Measurements from ENCODE around the gene RAB40A.
"Not testable (repeated sequence)": the region's sequence is repeated elsewhere in the genome, so short reads cannot be mapped to it uniquely, and the experiment has no call there.

Gene RAB40A

DNA sequence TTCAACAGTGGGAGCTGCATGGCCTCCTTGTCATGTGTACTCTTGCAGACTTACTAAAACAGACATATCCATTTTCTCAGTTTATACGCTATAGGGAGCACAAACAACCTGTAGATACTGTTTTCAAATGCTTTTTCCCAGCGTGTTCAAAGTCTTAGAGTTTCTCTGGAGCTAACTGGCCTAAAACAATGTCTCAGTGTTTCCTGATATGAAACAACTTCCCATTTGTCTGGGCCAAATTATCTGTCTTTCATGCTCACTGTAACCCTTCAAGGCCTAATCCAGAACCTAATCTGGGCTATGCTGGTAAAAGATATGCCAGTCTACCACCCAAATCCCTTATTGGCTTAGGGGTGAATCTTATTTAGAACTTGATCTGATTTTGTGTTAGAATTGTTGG lies 38.8 kb downstream of the RAB40A start:
- no peak overlapping the region for H3K27ac ChIP-seq
- H3K27me3 ChIP-seq = no peaks in the 10 kb centered on the region
- no peaks in the 10 kb centered on the region for H3K9me3 ChIP-seq
- TF ChIP-seq CTCF (IDR thresholded peaks at IDR 0.05) = no peak
- H3K4me3 ChIP-seq (ENCODE audit: low read depth in 1 of 2, low read length in 1 of 2) = no peak overlapping the region
- no peaks in the 10 kb centered on the region for H3K4me1 ChIP-seq (ENCODE audit: control insufficient read depth in 1 of 2, insufficient read depth in 1 of 2, low read depth in 1 of 2, low read length in 1 of 2)
- no peaks in the 10 kb centered on the region for H3K36me3 ChIP-seq

GRCh38 chrX:103477496-103477895 lies 41.8 kb downstream of the RAB40A start:
- Histone ChIP-seq H3K36me3 (no peaks in the 10 kb centered on the region), H3K4me3 (ENCODE audit: low read depth in 1 of 2, low read length in 1 of 2) (no peak overlapping the region), H3K9me3 (no peaks in the 10 kb centered on the region), H3K27ac (no peak overlapping the region), H3K27me3 (no peaks in the 10 kb centered on the region), H3K4me1 (ENCODE audit: control insufficient read depth in 1 of 2, insufficient read depth in 1 of 2, low read depth in 1 of 2, low read length in 1 of 2) (no peaks in the 10 kb centered on the region)
- TF ChIP-seq CTCF (IDR thresholded peaks at IDR 0.05) = no peak

DNA sequence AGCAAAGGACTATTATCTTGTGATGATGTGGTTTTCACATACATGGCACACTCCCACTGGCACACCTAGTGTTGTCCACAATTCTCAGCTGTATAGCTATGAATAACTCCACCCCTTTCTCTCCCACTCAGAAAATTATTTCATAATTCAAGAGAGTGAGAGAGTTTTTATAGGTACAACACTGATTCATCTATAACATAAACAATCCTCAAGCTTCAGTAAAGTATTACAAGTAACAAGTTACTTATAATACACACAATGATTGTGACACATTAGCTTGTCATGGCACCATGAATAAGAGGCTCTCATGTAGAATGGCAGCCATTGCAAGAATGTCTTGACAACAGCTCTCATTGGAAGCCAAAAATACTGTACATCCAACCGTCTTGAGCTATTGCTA lies 43.9 kb downstream of the RAB40A start:
- Histone ChIP-seq H3K36me3 (no peaks in the 10 kb centered on the region), H3K27me3 (no peaks in the 10 kb centered on the region), H3K4me1 (ENCODE audit: control insufficient read depth in 1 of 2, insufficient read depth in 1 of 2, low read depth in 1 of 2, low read length in 1 of 2) (no peaks in the 10 kb centered on the region), H3K9me3 (no peaks in the 10 kb centered on the region), H3K27ac (no peak overlapping the region), H3K4me3 (ENCODE audit: low read depth in 1 of 2, low read length in 1 of 2) (no peak overlapping the region)
- TF ChIP-seq CTCF (IDR thresholded peaks at IDR 0.05) = no peak

GRCh38 chrX:103469977-103470376 lies 49.3 kb downstream of the RAB40A start:
- H3K4me1 ChIP-seq (ENCODE audit: control insufficient read depth in 1 of 2, insufficient read depth in 1 of 2, low read depth in 1 of 2, low read length in 1 of 2); H3K4me3 ChIP-seq (ENCODE audit: low read depth in 1 of 2, low read length in 1 of 2); H3K27ac ChIP-seq; H3K9me3 ChIP-seq; H3K36me3 ChIP-seq; H3K27me3 ChIP-seq: not testable (repeated sequence)

DNA sequence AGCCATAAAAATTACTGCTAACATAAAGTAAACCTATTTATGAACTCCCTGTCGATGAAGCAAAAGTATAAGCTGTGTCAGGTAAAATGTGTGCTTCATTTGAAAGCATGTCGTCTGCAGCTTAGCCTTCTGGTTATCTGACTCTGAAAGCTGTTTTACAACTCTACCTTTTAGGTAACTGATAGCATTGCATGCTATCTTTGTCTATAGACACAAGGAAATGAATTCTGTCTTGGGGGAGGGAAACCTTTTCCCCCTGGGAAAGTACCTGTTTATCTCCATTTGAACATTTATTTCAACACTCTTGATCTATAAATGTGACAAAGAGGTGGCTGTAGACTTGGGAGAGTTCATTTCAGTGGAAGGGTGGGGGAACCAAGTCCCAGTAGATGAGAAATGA lies 51.4 kb downstream of the RAB40A start:
- no peaks in the 10 kb centered on the region for H3K4me1 ChIP-seq (ENCODE audit: control insufficient read depth in 1 of 2, insufficient read depth in 1 of 2, low read depth in 1 of 2, low read length in 1 of 2)
- no peak overlapping the region for H3K27ac ChIP-seq
- H3K27me3 ChIP-seq = no peaks in the 10 kb centered on the region
- no peak overlapping the region for H3K4me3 ChIP-seq (ENCODE audit: low read depth in 1 of 2, low read length in 1 of 2)
- H3K36me3 ChIP-seq = no peaks in the 10 kb centered on the region
- H3K9me3 ChIP-seq = no peaks in the 10 kb centered on the region
- no peak for TF ChIP-seq CTCF (IDR thresholded peaks at IDR 0.05)

DNA sequence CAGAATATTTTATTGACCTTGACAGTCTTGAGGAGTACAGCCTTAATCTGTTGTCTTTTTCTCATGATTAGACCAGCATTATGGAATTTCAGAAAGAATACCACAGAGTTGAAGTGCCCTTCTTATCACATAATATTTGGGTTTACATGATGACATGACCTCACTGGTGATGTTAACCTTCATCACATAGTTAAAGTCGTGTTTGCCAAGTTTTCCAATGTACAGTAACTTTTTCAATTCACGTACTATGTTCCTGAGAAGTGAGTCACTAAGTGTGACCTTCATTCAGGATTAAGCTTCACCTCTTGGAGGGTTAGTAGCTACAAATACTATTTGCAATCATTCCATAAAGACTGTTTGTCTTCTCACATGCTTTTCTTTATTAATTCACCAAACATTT lies 52.1 kb downstream of the RAB40A start:
- Histone ChIP-seq H3K36me3 (no peaks in the 10 kb centered on the region), H3K4me3 (ENCODE audit: low read depth in 1 of 2, low read length in 1 of 2) (no peak overlapping the region), H3K9me3 (no peaks in the 10 kb centered on the region), H3K4me1 (ENCODE audit: control insufficient read depth in 1 of 2, insufficient read depth in 1 of 2, low read depth in 1 of 2, low read length in 1 of 2) (no peaks in the 10 kb centered on the region), H3K27me3 (no peaks in the 10 kb centered on the region), H3K27ac (no peak overlapping the region)
- TF ChIP-seq CTCF (IDR thresholded peaks at IDR 0.05) = no peak
